ENCODE measurements around the gene RNF44.

The RNF44 gene

GRCh38 chr5:176570044-176570443, 32.8 kb upstream of the RNF44 start:
- no peak overlapping the region for H2BK5ac ChIP-seq (ENCODE audit: low read length)
- DNase-seq, result no peak
- no peaks in the 10 kb centered on the region for H3K36me3 ChIP-seq (ENCODE audit: control insufficient read depth, insufficient read depth, low read length)
- H3K27me3 ChIP-seq (ENCODE audit: insufficient read depth, low read length, poor library complexity), result no peaks in the 10 kb centered on the region
- H3K4ac ChIP-seq (ENCODE audit: low read depth, low read length), result no peak overlapping the region
- H2BK15ac ChIP-seq (replicated peaks; ENCODE audit: low read depth), result no peak overlapping the region
- no peak overlapping the region for H3K4me2 ChIP-seq (ENCODE audit: low read length)
- H3K23ac ChIP-seq (ENCODE audit: low read length), result no peak overlapping the region
- no peaks in the 10 kb centered on the region for H3K79me2 ChIP-seq (ENCODE audit: control insufficient read depth, insufficient read depth, low read length)
- H3K4me3 ChIP-seq (ENCODE audit: low read length), result no peak overlapping the region
- no peak overlapping the region for H3K18ac ChIP-seq (ENCODE audit: low read length)
- no peaks in the 10 kb centered on the region for H3K79me1 ChIP-seq (ENCODE audit: low read length)
- H2BK120ac ChIP-seq (ENCODE audit: low read depth, low read length), result no peak overlapping the region
- H2AK5ac ChIP-seq (ENCODE audit: low read length), result no peak overlapping the region
- WGBS (ENCODE audit: extremely low coverage, insufficient coverage, low lambda C conversion rate), result no CpG with 5 or more reads among the region's 6 CpGs
- no peak overlapping the region for H4K5ac ChIP-seq (ENCODE audit: low read length)
- H4K8ac ChIP-seq (ENCODE audit: low read depth, low read length), result no peak overlapping the region
- H3K4me1 ChIP-seq (ENCODE audit: control insufficient read depth, low read depth, low read length), result no peaks in the 10 kb centered on the region
- H3K56ac ChIP-seq (ENCODE audit: low read length), result no peak overlapping the region
- no peak overlapping the region for H3K9ac ChIP-seq (ENCODE audit: low read length)
- no peak overlapping the region for H3K27ac ChIP-seq (ENCODE audit: low read depth, low read length)

DNA sequence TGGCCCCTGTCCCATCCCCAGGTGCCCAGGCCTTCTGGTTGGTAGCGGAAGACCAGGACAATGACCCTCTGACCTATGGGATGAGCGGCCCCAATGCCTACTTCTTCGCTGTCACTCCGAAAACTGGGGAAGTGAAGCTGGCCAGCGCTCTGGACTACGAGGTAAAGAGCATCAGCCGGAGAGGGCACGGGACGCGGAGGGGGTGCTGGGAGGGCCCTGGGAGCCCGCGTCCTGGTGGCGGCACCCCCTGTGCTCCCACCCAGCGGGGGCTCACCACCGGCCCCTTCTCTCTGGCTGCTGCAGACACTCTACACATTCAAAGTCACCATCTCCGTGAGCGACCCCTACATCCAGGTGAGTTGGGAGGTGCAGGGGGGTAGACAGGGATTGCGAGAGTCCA, 31.5 kb upstream of the RNF44 start:
- H3K4ac ChIP-seq (ENCODE audit: low read depth, low read length), result no peak overlapping the region
- no peak overlapping the region for H2AK5ac ChIP-seq (ENCODE audit: low read length)

GRCh38 chr5:176565760-176566288, 28.6 kb upstream of the RNF44 start:
- Histone ChIP-seq H3K9ac (ENCODE audit: low read length) (no peak overlapping the region), H3K4me1 (ENCODE audit: control insufficient read depth, low read depth, low read length) (no peaks in the 10 kb centered on the region), H2BK120ac (ENCODE audit: low read depth, low read length) (no peak overlapping the region), H2BK5ac (ENCODE audit: low read length) (peak overlapping the region; percentile 56), H4K5ac (ENCODE audit: low read length) (no peak overlapping the region), H2AK5ac (ENCODE audit: low read length) (no peak overlapping the region), H3K79me2 (ENCODE audit: control insufficient read depth, insufficient read depth, low read length) (no peaks in the 10 kb centered on the region), H2BK15ac (replicated peaks; ENCODE audit: low read depth) (no peak overlapping the region), H3K56ac (ENCODE audit: low read length) (peak overlapping the region; percentile 12), H3K23ac (ENCODE audit: low read length) (no peak overlapping the region), H3K79me1 (ENCODE audit: low read length) (no peaks in the 10 kb centered on the region), H3K18ac (ENCODE audit: low read length) (no peak overlapping the region), H3K4ac (ENCODE audit: low read depth, low read length) (no peak overlapping the region), H3K4me3 (ENCODE audit: low read length) (no peak overlapping the region), H3K27me3 (ENCODE audit: insufficient read depth, low read length, poor library complexity) (no peaks in the 10 kb centered on the region), H3K36me3 (ENCODE audit: control insufficient read depth, insufficient read depth, low read length) (no peaks in the 10 kb centered on the region), H4K8ac (ENCODE audit: low read depth, low read length) (no peak overlapping the region), H3K27ac (ENCODE audit: low read depth, low read length) (peak overlapping the region; percentile 30), H3K4me2 (ENCODE audit: low read length) (no peak overlapping the region)
- DNase-seq, result peak; percentile 73
- no CpG with 5 or more reads among the region's 6 CpGs for WGBS (ENCODE audit: extremely low coverage, insufficient coverage, low lambda C conversion rate)

More for the DNA sequence above, 31.5 kb upstream of the RNF44 start:
- Histone ChIP-seq H3K36me3 (ENCODE audit: control insufficient read depth, insufficient read depth, low read length) (no peaks in the 10 kb centered on the region), H3K9ac (ENCODE audit: low read length) (no peak overlapping the region), H3K18ac (ENCODE audit: low read length) (no peak overlapping the region), H4K8ac (ENCODE audit: low read depth, low read length) (no peak overlapping the region), H2BK5ac (ENCODE audit: low read length) (no peak overlapping the region), H3K27ac (ENCODE audit: low read depth, low read length) (no peak overlapping the region), H3K23ac (ENCODE audit: low read length) (no peak overlapping the region), H3K4me1 (ENCODE audit: control insufficient read depth, low read depth, low read length) (no peaks in the 10 kb centered on the region), H4K5ac (ENCODE audit: low read length) (no peak overlapping the region), H3K79me1 (ENCODE audit: low read length) (no peaks in the 10 kb centered on the region), H2BK120ac (ENCODE audit: low read depth, low read length) (no peak overlapping the region), H3K56ac (ENCODE audit: low read length) (no peak overlapping the region), H2BK15ac (replicated peaks; ENCODE audit: low read depth) (no peak overlapping the region), H3K27me3 (ENCODE audit: insufficient read depth, low read length, poor library complexity) (no peaks in the 10 kb centered on the region), H3K4me3 (ENCODE audit: low read length) (no peak overlapping the region), H3K4me2 (ENCODE audit: low read length) (no peak overlapping the region), H3K79me2 (ENCODE audit: control insufficient read depth, insufficient read depth, low read length) (no peaks in the 10 kb centered on the region)
- DNase-seq, result no peak
- no CpG with 5 or more reads among the region's 18 CpGs for WGBS (ENCODE audit: extremely low coverage, insufficient coverage, low lambda C conversion rate)

- Histone ChIP-seq H3K27ac (ENCODE audit: low read depth, low read length) (no peak overlapping the region), H2BK120ac (ENCODE audit: low read depth, low read length) (no peak overlapping the region), H3K4ac (ENCODE audit: low read depth, low read length) (no peak overlapping the region), H2BK15ac (replicated peaks; ENCODE audit: low read depth) (no peak overlapping the region), H3K79me1 (ENCODE audit: low read length) (no peaks in the 10 kb centered on the region), H3K4me3 (ENCODE audit: low read length) (no peak overlapping the region), H3K18ac (ENCODE audit: low read length) (no peak overlapping the region), H3K23ac (ENCODE audit: low read length) (no peak overlapping the region), H3K27me3 (ENCODE audit: insufficient read depth, low read length, poor library complexity) (no peaks in the 10 kb centered on the region), H3K9ac (ENCODE audit: low read length) (no peak overlapping the region), H4K5ac (ENCODE audit: low read length) (no peak overlapping the region), H2AK5ac (ENCODE audit: low read length) (no peak overlapping the region), H3K79me2 (ENCODE audit: control insufficient read depth, insufficient read depth, low read length) (no peaks in the 10 kb centered on the region), H3K56ac (ENCODE audit: low read length) (no peak overlapping the region), H3K36me3 (ENCODE audit: control insufficient read depth, insufficient read depth, low read length) (no peaks in the 10 kb centered on the region), H4K8ac (ENCODE audit: low read depth, low read length) (no peak overlapping the region), H3K4me1 (ENCODE audit: control insufficient read depth, low read depth, low read length) (no peaks in the 10 kb centered on the region), H3K4me2 (ENCODE audit: low read length) (no peak overlapping the region), H2BK5ac (ENCODE audit: low read length) (no peak overlapping the region)
- WGBS (ENCODE audit: extremely low coverage, insufficient coverage, low lambda C conversion rate), result no CpG with 5 or more reads among the region's 10 CpGs
- DNase-seq, result no peak
These were observed 26.8 kb upstream of the RNF44 start for GRCh38 chr5:176564002-176564401.

DNA sequence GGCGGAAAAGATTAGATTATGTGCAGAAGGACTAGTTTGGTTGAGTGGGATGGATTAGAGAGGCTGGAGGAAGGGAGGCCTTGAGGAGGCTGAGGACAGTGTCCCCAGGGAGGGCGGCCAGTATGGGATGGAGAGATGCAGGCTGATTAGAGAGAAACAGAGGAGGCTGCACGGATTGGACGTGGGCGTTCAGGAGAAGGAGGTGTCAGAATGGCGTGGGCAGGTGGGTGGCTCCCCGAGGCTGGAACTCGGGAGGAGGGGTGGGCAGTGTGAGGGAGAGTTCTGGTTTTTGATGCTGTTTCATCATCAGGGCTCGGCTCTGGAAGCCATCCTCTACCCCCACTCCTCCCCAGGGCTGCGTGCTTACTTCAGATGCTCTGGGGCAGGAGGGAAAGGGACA, 25.0 kb upstream of the RNF44 start:
- Histone ChIP-seq H3K4ac (ENCODE audit: low read depth, low read length) (no peak overlapping the region), H3K79me2 (ENCODE audit: control insufficient read depth, insufficient read depth, low read length) (no peaks in the 10 kb centered on the region), H3K18ac (ENCODE audit: low read length) (no peak overlapping the region), H4K8ac (ENCODE audit: low read depth, low read length) (no peak overlapping the region), H3K27ac (ENCODE audit: low read depth, low read length) (no peak overlapping the region), H2BK15ac (replicated peaks; ENCODE audit: low read depth) (no peak overlapping the region), H2BK120ac (ENCODE audit: low read depth, low read length) (no peak overlapping the region), H3K36me3 (ENCODE audit: control insufficient read depth, insufficient read depth, low read length) (no peaks in the 10 kb centered on the region), H3K56ac (ENCODE audit: low read length) (no peak overlapping the region), H3K9ac (ENCODE audit: low read length) (no peak overlapping the region), H4K5ac (ENCODE audit: low read length) (no peak overlapping the region), H3K4me1 (ENCODE audit: control insufficient read depth, low read depth, low read length) (no peaks in the 10 kb centered on the region), H3K23ac (ENCODE audit: low read length) (no peak overlapping the region), H2AK5ac (ENCODE audit: low read length) (no peak overlapping the region), H3K4me3 (ENCODE audit: low read length) (no peak overlapping the region), H3K4me2 (ENCODE audit: low read length) (no peak overlapping the region), H2BK5ac (ENCODE audit: low read length) (no peak overlapping the region), H3K79me1 (ENCODE audit: low read length) (no peaks in the 10 kb centered on the region), H3K27me3 (ENCODE audit: insufficient read depth, low read length, poor library complexity) (no peaks in the 10 kb centered on the region)
- no peak for DNase-seq
- no CpG with 5 or more reads among the region's 10 CpGs for WGBS (ENCODE audit: extremely low coverage, insufficient coverage, low lambda C conversion rate)

- no peak overlapping the region for H3K27ac ChIP-seq (ENCODE audit: low read depth, low read length)
These were observed 24.1 kb upstream of the RNF44 start for GRCh38 chr5:176561259-176561658.

More at GRCh38 chr5:176561259-176561658, 24.1 kb upstream of the RNF44 start:
- DNase-seq, result no peak
- no peak overlapping the region for H3K56ac ChIP-seq (ENCODE audit: low read length)
- H4K5ac ChIP-seq (ENCODE audit: low read length), result no peak overlapping the region
- H3K4me1 ChIP-seq (ENCODE audit: control insufficient read depth, low read depth, low read length), result no peaks in the 10 kb centered on the region
- no peak overlapping the region for H3K4ac ChIP-seq (ENCODE audit: low read depth, low read length)
- H2BK15ac ChIP-seq (replicated peaks; ENCODE audit: low read depth), result no peak overlapping the region
- H3K18ac ChIP-seq (ENCODE audit: low read length), result no peak overlapping the region
- no peak overlapping the region for H3K9ac ChIP-seq (ENCODE audit: low read length)
- H3K27me3 ChIP-seq (ENCODE audit: insufficient read depth, low read length, poor library complexity), result no peaks in the 10 kb centered on the region
- no CpG with 5 or more reads among the region's 3 CpGs for WGBS (ENCODE audit: extremely low coverage, insufficient coverage, low lambda C conversion rate)
- no peaks in the 10 kb centered on the region for H3K79me2 ChIP-seq (ENCODE audit: control insufficient read depth, insufficient read depth, low read length)
- H3K4me3 ChIP-seq (ENCODE audit: low read length), result no peak overlapping the region
- no peaks in the 10 kb centered on the region for H3K36me3 ChIP-seq (ENCODE audit: control insufficient read depth, insufficient read depth, low read length)
- no peaks in the 10 kb centered on the region for H3K79me1 ChIP-seq (ENCODE audit: low read length)
- H2BK5ac ChIP-seq (ENCODE audit: low read length), result no peak overlapping the region
- no peak overlapping the region for H2AK5ac ChIP-seq (ENCODE audit: low read length)
- H4K8ac ChIP-seq (ENCODE audit: low read depth, low read length), result no peak overlapping the region
- no peak overlapping the region for H2BK120ac ChIP-seq (ENCODE audit: low read depth, low read length)
- H3K23ac ChIP-seq (ENCODE audit: low read length), result no peak overlapping the region
- H3K4me2 ChIP-seq (ENCODE audit: low read length), result no peak overlapping the region

Measured in mesendoderm (in vitro differentiated cells).